Measurements from ENCODE around the gene HIVEP3. TPM values are rescaled to one million over a fixed set of nuclear protein-coding genes. Genes with fewer than 3 reads are reported as not detected.
"Not testable (repeated sequence)": the region's sequence is repeated elsewhere in the genome, so short reads cannot be mapped to it uniquely, and the experiment has no call there.

HIVEP3 gene
- total RNA-seq, 1 donor from 2014 or later: 1.2 TPM

- H3K27me3 Mint-ChIP-seq (ENCODE audit: low read depth): no peaks in the 10 kb centered on the region
- no peak for DNase-seq (ENCODE audit: low read depth, low spot score)
- H3K4me3 Mint-ChIP-seq: no peak overlapping the region
- TF ChIP-seq, protein P1, sequence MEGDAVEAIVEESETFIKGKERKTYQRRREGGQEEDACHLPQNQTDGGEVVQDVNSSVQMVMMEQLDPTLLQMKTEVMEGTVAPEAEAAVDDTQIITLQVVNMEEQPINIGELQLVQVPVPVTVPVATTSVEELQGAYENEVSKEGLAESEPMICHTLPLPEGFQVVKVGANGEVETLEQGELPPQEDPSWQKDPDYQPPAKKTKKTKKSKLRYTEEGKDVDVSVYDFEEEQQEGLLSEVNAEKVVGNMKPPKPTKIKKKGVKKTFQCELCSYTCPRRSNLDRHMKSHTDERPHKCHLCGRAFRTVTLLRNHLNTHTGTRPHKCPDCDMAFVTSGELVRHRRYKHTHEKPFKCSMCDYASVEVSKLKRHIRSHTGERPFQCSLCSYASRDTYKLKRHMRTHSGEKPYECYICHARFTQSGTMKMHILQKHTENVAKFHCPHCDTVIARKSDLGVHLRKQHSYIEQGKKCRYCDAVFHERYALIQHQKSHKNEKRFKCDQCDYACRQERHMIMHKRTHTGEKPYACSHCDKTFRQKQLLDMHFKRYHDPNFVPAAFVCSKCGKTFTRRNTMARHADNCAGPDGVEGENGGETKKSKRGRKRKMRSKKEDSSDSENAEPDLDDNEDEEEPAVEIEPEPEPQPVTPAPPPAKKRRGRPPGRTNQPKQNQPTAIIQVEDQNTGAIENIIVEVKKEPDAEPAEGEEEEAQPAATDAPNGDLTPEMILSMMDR (conservative IDR thresholded peaks at IDR 0.05): no peak
- H3K9me3 Mint-ChIP-seq: no peaks in the 10 kb centered on the region
- no peaks in the 10 kb centered on the region for H3K36me3 Mint-ChIP-seq (ENCODE audit: low read depth)
- peaks cover 26% of the 10 kb centered on the region for H3K4me1 Mint-ChIP-seq
- H3K27ac Mint-ChIP-seq (ENCODE audit: unreplicated experiment): no peak overlapping the region
These were observed 36.9 kb upstream of the HIVEP3 start for GRCh38 chr1:41955461-41956159.

DNA sequence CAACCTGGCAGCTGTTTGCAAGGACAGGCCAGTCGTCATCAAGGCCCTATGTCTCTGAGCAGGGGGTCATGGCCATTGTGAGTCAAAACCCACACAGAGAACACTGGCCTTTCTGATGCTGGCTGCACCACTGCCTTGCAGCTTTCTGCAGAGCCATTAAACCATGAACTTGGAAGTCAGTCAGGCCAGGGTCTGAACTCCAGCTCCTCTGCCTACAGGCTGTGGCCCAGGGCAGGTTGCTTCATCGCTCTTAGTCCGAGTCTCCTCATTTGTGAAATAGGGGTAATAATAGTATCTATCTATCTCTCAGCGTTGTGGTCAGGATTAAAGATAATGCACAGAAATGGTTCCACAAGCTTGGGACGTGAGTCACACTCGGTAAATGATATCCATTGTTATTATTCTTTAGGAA, 35.8 kb upstream of the HIVEP3 start:
- Mint-ChIP-seq H3K9me3 (no peaks in the 10 kb centered on the region), H3K36me3 (ENCODE audit: low read depth) (no peaks in the 10 kb centered on the region), H3K27me3 (ENCODE audit: low read depth) (no peaks in the 10 kb centered on the region), H3K27ac (ENCODE audit: unreplicated experiment) (no peak overlapping the region), H3K4me3 (no peak overlapping the region), H3K4me1 (peaks cover 26% of the 10 kb centered on the region)
- TF ChIP-seq, protein P1 (conservative IDR thresholded peaks at IDR 0.05): no peak
- DNase-seq (ENCODE audit: low read depth, low spot score): no peak

GRCh38 chr1:41953291-41953690, 34.6 kb upstream of the HIVEP3 start:
- TF ChIP-seq, protein P1 (conservative IDR thresholded peaks at IDR 0.05): no peak
- DNase-seq (ENCODE audit: low read depth, low spot score): no peak
- H3K36me3 Mint-ChIP-seq (ENCODE audit: low read depth): peaks cover 4% of the 10 kb centered on the region
- H3K27ac Mint-ChIP-seq (ENCODE audit: unreplicated experiment): no peak overlapping the region
- H3K9me3 Mint-ChIP-seq: peaks cover 3% of the 10 kb centered on the region
- H3K4me3 Mint-ChIP-seq: no peak overlapping the region
- no peaks in the 10 kb centered on the region for H3K27me3 Mint-ChIP-seq (ENCODE audit: low read depth)
- peaks cover 26% of the 10 kb centered on the region for H3K4me1 Mint-ChIP-seq

- no peaks in the 10 kb centered on the region for H3K27me3 Mint-ChIP-seq (ENCODE audit: low read depth)
- H3K9me3 Mint-ChIP-seq: peaks cover 3% of the 10 kb centered on the region
- no peak overlapping the region for H3K27ac Mint-ChIP-seq (ENCODE audit: unreplicated experiment)
- H3K4me1 Mint-ChIP-seq: peaks cover 26% of the 10 kb centered on the region
- no peak overlapping the region for H3K4me3 Mint-ChIP-seq
- DNase-seq (ENCODE audit: low read depth, low spot score): no peak
- TF ChIP-seq, protein P1 (conservative IDR thresholded peaks at IDR 0.05): no peak
- peaks cover 4% of the 10 kb centered on the region for H3K36me3 Mint-ChIP-seq (ENCODE audit: low read depth)
These were observed 33.5 kb upstream of the HIVEP3 start for GRCh38 chr1:41952208-41952607.

DNA sequence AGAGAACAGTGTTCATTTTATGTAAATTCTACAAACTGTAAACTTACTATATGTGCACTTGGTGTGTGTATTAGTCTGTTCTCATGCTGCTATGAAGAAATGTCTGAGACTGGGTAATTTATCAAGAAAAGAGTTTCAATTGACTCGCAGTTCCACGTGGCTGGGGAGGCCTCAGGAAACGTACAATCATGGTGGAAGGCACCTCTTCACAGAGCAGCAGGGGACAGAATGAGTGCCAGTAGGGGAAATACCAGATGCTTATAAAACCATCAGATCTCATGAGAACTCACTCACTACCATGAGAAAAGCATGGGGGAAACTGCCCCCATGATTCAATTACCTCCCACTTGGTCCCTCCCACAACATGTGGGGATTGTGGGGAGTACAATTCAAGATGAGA, 32.8 kb upstream of the HIVEP3 start:
- H3K36me3 Mint-ChIP-seq (ENCODE audit: low read depth); H3K27ac Mint-ChIP-seq (ENCODE audit: unreplicated experiment); DNase-seq (ENCODE audit: low read depth, low spot score); H3K4me3 Mint-ChIP-seq; H3K9me3 Mint-ChIP-seq; H3K27me3 Mint-ChIP-seq (ENCODE audit: low read depth): not testable (repeated sequence)
- peaks cover 26% of the 10 kb centered on the region for H3K4me1 Mint-ChIP-seq

DNA sequence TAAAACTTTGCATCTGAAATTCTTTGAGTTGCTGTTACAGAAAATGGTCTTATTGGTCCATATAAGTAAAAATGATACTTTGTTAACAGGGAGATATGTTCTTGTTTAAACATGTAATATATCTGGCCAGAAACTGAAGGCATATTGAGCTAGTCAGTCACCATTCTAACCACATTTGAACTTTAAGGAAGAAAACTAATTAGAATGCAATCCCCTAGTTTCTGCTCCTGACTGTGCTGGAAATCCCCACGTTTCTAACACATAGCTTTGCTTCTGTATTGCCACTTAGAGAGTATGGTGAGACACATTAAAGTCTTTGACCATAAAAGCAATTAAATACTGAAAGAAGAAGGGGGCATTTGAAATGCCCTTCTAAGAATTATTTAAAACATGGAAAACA, 32.1 kb upstream of the HIVEP3 start:
- no peak overlapping the region for H3K4me3 Mint-ChIP-seq
- H3K36me3 Mint-ChIP-seq (ENCODE audit: low read depth): peaks cover 4% of the 10 kb centered on the region

DNA sequence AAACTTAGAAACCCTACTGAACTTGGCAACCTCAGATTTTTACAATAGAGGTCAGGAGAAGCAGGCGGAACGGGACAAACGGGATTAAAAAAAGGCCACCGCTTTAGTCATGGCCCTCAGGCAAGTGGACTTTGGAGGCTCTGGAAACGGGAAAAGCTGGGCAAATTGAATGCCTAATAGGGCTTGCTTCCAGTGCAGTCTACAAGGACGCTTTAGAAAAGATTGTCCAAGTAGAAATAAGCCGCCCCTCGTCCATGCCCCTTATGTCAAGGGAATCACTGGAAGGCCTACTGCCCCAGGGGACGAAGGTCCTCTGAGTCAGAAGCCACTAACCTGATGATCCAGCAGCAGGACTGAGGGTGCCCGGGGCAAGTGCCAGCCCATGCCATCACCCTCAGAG, 27.2 kb upstream of the HIVEP3 start:
- not testable (repeated sequence) for H3K27ac Mint-ChIP-seq (ENCODE audit: unreplicated experiment); H3K36me3 Mint-ChIP-seq (ENCODE audit: low read depth); H3K4me1 Mint-ChIP-seq; H3K9me3 Mint-ChIP-seq; H3K4me3 Mint-ChIP-seq; H3K27me3 Mint-ChIP-seq (ENCODE audit: low read depth); DNase-seq (ENCODE audit: low read depth, low spot score)

More for the DNA sequence above, 32.1 kb upstream of the HIVEP3 start:
- H3K4me1 Mint-ChIP-seq: peaks cover 23% of the 10 kb centered on the region
- DNase-seq (ENCODE audit: low read depth, low spot score): no peak
- TF ChIP-seq, protein P1 (conservative IDR thresholded peaks at IDR 0.05): no peak
- no peaks in the 10 kb centered on the region for H3K27me3 Mint-ChIP-seq (ENCODE audit: low read depth)
- no peak overlapping the region for H3K27ac Mint-ChIP-seq (ENCODE audit: unreplicated experiment)
- H3K9me3 Mint-ChIP-seq: peaks cover 3% of the 10 kb centered on the region

Data from neural crest cell (in vitro differentiated cells).